ENCODE data around the gene ABCA13. TPM values are rescaled to one million over a fixed set of nuclear protein-coding genes. Genes with fewer than 3 reads are reported as not detected.

Gene ABCA13
- total RNA-seq, 1 experiment from 2014 or later, result not detected

GRCh38 chr7:48176356-48176893, 5.2 kb downstream of the ABCA13 start:
- RAD21 ChIA-PET (ENCODE audit: low non-redundant PET in 1 of 2, low total read pairs in 2 of 2, uncharacterized antibody in 2 of 2, unreplicated experiment in 2 of 2), result no interaction called here
- H4K20me1 ChIP-seq (ENCODE audit: insufficient read depth), result no peaks in the 10 kb centered on the region
- no peak overlapping the region for H3K4me3 ChIP-seq (replicated peaks in 1 of 2; ENCODE audit: low read depth in 1 of 2, low read length in 2 of 2)
- no peaks in the 10 kb centered on the region for H3K9me3 ChIP-seq (ENCODE audit: control insufficient read depth in 1 of 2, insufficient read depth in 1 of 2, low read depth in 1 of 2, low read length in 2 of 2)
- H3K27me3 ChIP-seq (ENCODE audit: insufficient read depth, low read length), result no peaks in the 10 kb centered on the region; the same call in 1 of the 2 replicates
- no TSS peak for BruUV-seq (replicated peaks)
- POLR2A ChIA-PET, result no interaction called here
- CTCF ChIA-PET, result no interaction called here
- H3K4me2 ChIP-seq (ENCODE audit: low read length), result no peak overlapping the region
- H2AFZ ChIP-seq (ENCODE audit: low read depth, low read length, poor library complexity, severe bottlenecking), result no peak overlapping the region
- DNase-seq (ENCODE audit: low read depth, low spot score) (no peak), ATAC-seq (no peak)
- no peak overlapping the region for H3K9ac ChIP-seq (ENCODE audit: low read length)
- TF ChIP-seq MAX (IDR thresholded peaks at IDR 0.05), result no peak
- TF ChIP-seq CEBPB (IDR thresholded peaks at IDR 0.05; ENCODE audit: low read depth), result no peak
- no peak for TF ChIP-seq SIN3A (IDR thresholded peaks at IDR 0.05; ENCODE audit: low read depth)
- TF ChIP-seq EZH2 (IDR thresholded peaks at IDR 0.05), result no peak
- no peak for TF ChIP-seq RAD21 (IDR thresholded peaks at IDR 0.05; ENCODE audit: low read depth)
- TF ChIP-seq YY1 (IDR thresholded peaks at IDR 0.05; ENCODE audit: extremely low read depth, insufficient replicate concordance, low read depth, low read length), result no peak
- no peak for TF ChIP-seq SRF (IDR thresholded peaks at IDR 0.05; ENCODE audit: low read depth)
- no peak for TF ChIP-seq POLR2AphosphoS5 (IDR thresholded peaks at IDR 0.05; ENCODE audit: low read depth, low read length)
- TF ChIP-seq ZBTB33 (IDR thresholded peaks at IDR 0.05; ENCODE audit: extremely low read depth, insufficient replicate concordance, low read length), result no peak
- TF ChIP-seq REST (IDR thresholded peaks at IDR 0.05; ENCODE audit: low read depth), result no peak
- no peak for TF ChIP-seq POLR2A (IDR thresholded peaks at IDR 0.05; ENCODE audit: borderline replicate concordance, extremely low read depth, insufficient read depth, insufficient read length)
- no peak for TF ChIP-seq ZFX (IDR thresholded peaks at IDR 0.05)
- no peak for TF ChIP-seq ELF1 (IDR thresholded peaks at IDR 0.05; ENCODE audit: borderline replicate concordance, low read depth)
- TF ChIP-seq JUND (IDR thresholded peaks at IDR 0.05), result no peak
- no peak for TF ChIP-seq FOSL1 (IDR thresholded peaks at IDR 0.05; ENCODE audit: low read depth)
- no peak for TF ChIP-seq CBX3 (IDR thresholded peaks at IDR 0.05; ENCODE audit: low read depth)
- no peak for TF ChIP-seq CTCF (IDR thresholded peaks at IDR 0.05 in 2 of 3, conservative IDR thresholded peaks at IDR 0.05 in 1 of 3; ENCODE audit: borderline replicate concordance in 1 of 3, insufficient read depth in 1 of 3, low read depth in 2 of 3, low read length in 2 of 3)
- TF ChIP-seq EGR1 (IDR thresholded peaks at IDR 0.05; ENCODE audit: low read depth), result no peak
- no peak for TF ChIP-seq ATF3 (IDR thresholded peaks at IDR 0.05)
- TF ChIP-seq TCF7L2 (IDR thresholded peaks at IDR 0.05; ENCODE audit: borderline replicate concordance, extremely low read depth, insufficient read depth, insufficient read length), result no peak
- no peaks in the 10 kb centered on the region for H3K79me2 ChIP-seq (ENCODE audit: insufficient read depth, low read length)
- H3K4me1 ChIP-seq (ENCODE audit: control insufficient read depth in 1 of 2, insufficient read depth in 2 of 2, low read length in 2 of 2), result no peaks in the 10 kb centered on the region
- no peak overlapping the region for H3K27ac ChIP-seq (ENCODE audit: low read depth, low read length)
- H3K36me3 ChIP-seq (ENCODE audit: control insufficient read depth in 1 of 2, insufficient read depth in 2 of 2, low read length in 2 of 2), result no peaks in the 10 kb centered on the region
- intact Hi-C loops (cut with micrococcal nuclease), result no loop called here
- no peaks in the 10 kb centered on the region for H3K9me2 ChIP-seq (ENCODE audit: insufficient read depth)
